ENCODE results near the gene LDHD.

- TF ChIP-seq CTCF (IDR thresholded peaks at IDR 0.05; ENCODE audit: low read length) (no peak), EZH2 (optimal IDR thresholded peaks at IDR 0.05; ENCODE audit: low read depth, low read length) (no peak)
Measured at GRCh38 chr16:75112734-75113491, 3.7 kb downstream of the LDHD start.

Measured in MM.1S (cell line).